SK-N-SH treated with all-trans-retinoic acid at 6 μM for 48 hours (cell line): ENCODE data around the gene LARGE1.

Source experiments
- ARNTL ChIP-seq: fragments of 450-650 bp; formaldehyde crosslinking; IDR thresholded peaks from 2 replicates; pipeline ENCODE4 v1.5.0; 2020; ENCODE audit warnings: low read depth, mild to moderate bottlenecking, moderate library complexity, borderline replicate concordance
- GLIS3 ChIP-seq: fragments of 250-450 bp; sonication (Bioruptor Pico); IDR thresholded peaks from 2 replicates; pipeline ENCODE4 v1.5.0; 2020; ENCODE audit warnings: mild to moderate bottlenecking, moderate library complexity
- PPARA ChIP-seq: fragments of 250-450 bp; sonication (Bioruptor Pico); IDR thresholded peaks from 2 replicates; pipeline ENCODE4 v1.5.0; 2020; ENCODE audit warnings: mild to moderate bottlenecking, borderline replicate concordance
- RARB ChIP-seq: fragments of 250-450 bp; sonication (Bioruptor Pico); IDR thresholded peaks from 2 replicates; pipeline ENCODE4 v1.8.0; 2021; ENCODE audit warnings: mild to moderate bottlenecking, moderate library complexity
- TCF4 ChIP-seq: fragments of 250-450 bp; sonication (Bioruptor Pico); IDR thresholded peaks from 2 replicates; pipeline ENCODE4 v1.8.0; 2021; ENCODE audit warnings: mild to moderate bottlenecking, moderate library complexity, borderline replicate concordance
- ZFP3 ChIP-seq: fragments of 250-450 bp; sonication (Bioruptor Pico); IDR thresholded peaks from 2 replicates; pipeline ENCODE4 v1.5.0; 2020; ENCODE audit warnings: mild to moderate bottlenecking, moderate library complexity
- ZNF565 ChIP-seq: fragments of 450-650 bp; formaldehyde crosslinking; conservative IDR thresholded peaks from 2 replicates; pipeline ENCODE4 v1.5.0; 2020; ENCODE audit warnings: low read depth, mild to moderate bottlenecking, moderate library complexity
- TF ChIP-seq, protein P1 (sequence below): fragments of 250-450 bp; sonication (Bioruptor Pico); IDR thresholded peaks from 2 replicates; pipeline ENCODE4 v1.5.1; 2021; ENCODE audit warnings: mild to moderate bottlenecking, moderate library complexity

DNA sequence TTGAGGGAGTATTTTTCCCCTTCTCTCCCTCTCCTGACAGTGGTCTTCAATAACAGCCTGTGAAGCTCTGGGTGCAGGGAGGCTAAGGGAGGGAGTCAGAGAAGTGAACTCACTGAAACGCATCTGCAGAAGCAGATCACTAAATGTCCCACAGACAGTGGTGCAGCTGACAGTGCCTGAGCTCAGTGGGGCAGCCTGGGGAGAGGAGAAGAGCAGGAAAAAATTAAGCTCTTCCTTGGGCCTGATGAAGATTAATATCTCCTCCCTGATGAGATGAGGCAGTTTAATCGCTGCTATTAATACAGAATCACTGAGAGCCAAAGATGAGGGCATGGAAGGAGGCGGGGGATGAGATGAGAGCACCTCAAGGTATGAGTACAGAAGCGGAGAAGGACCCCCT is 180.8 kb downstream of the LARGE1 start:
- TF ChIP-seq, protein P1, sequence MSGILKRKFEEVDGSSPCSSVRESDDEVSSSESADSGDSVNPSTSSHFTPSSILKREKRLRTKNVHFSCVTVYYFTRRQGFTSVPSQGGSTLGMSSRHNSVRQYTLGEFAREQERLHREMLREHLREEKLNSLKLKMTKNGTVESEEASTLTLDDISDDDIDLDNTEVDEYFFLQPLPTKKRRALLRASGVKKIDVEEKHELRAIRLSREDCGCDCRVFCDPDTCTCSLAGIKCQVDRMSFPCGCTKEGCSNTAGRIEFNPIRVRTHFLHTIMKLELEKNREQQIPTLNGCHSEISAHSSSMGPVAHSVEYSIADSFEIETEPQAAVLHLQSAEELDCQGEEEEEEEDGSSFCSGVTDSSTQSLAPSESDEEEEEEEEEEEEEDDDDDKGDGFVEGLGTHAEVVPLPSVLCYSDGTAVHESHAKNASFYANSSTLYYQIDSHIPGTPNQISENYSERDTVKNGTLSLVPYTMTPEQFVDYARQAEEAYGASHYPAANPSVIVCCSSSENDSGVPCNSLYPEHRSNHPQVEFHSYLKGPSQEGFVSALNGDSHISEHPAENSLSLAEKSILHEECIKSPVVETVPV (CRISPR knock-in tag): no peak
- TF ChIP-seq TCF4 (CRISPR knock-in tag) (no peak), RARB (CRISPR knock-in tag) (no peak), PPARA (CRISPR knock-in tag) (no peak), ARNTL (CRISPR knock-in tag) (no peak), GLIS3 (no peak), ZFP3 (no peak), ZNF565 (CRISPR knock-in tag) (no peak)
